Neural cell (in vitro differentiated cells): ENCODE measurements around the gene LTBP1. TPM values are rescaled to one million over a fixed set of nuclear protein-coding genes. Genes with fewer than 3 reads are reported as not detected.

ENCODE experiments used
- H2AFZ ChIP-seq: fragments of 200-600, 300-800 bp; sonication (generic), shearing (Covaris generic); 2 replicates; pipeline ENCODE4 v1.6.0; 2014; ENCODE audit warnings: low read depth, mild to moderate bottlenecking, antibody characterized with exemption, low read length, moderate library complexity
- H3F3A ChIP-seq: fragments of 200-600 bp; shearing (Covaris generic); 2 replicates; pipeline ENCODE4 v1.6.1; 2016; ENCODE audit warnings: mild to moderate bottlenecking, moderate library complexity, mixed read lengths, antibody characterized with exemption, low read length; ENCODE audit not compliant: insufficient read depth, poor library complexity, severe bottlenecking
- H3K27ac ChIP-seq: fragments of 200-600, 300-800 bp; sonication (generic), shearing (Covaris generic); 2 replicates; pipeline ENCODE4 v1.5.1; 2014; ENCODE audit warnings: mild to moderate bottlenecking, low read length, moderate library complexity
- H3K27me3 ChIP-seq: fragments of 300-800, 200-600 bp; sonication (generic), shearing (Covaris generic); 2 replicates; pipeline ENCODE4 v1.6.0; 2014; ENCODE audit warnings: mild to moderate bottlenecking, low read depth, low read length, moderate library complexity; ENCODE audit not compliant: insufficient read depth
- H3K36me3 ChIP-seq: fragments of 300-800, 200-600 bp; sonication (generic), shearing (Covaris generic); 2 replicates; pipeline ENCODE4 v1.5.1; 2014; ENCODE audit warnings: mild to moderate bottlenecking, antibody characterized with exemption, low read length, moderate library complexity; ENCODE audit not compliant: insufficient read depth
- H3K4me2 ChIP-seq: fragments of 300-800, 200-600 bp; sonication (generic), shearing (Covaris generic); 2 replicates; pipeline ENCODE4 v1.6.0; 2014; ENCODE audit warnings: mild to moderate bottlenecking, low read length
- H3K4me3 ChIP-seq: fragments of 300-800, 200-600 bp; sonication (generic), shearing (Covaris generic); 2 replicates; pipeline ENCODE4 v1.5.1; 2014; ENCODE audit warnings: mild to moderate bottlenecking, low read length, moderate library complexity
- H3K79me2 ChIP-seq: fragments of 200-600 bp; shearing (Covaris generic); replicated peaks from 2 replicates; pipeline ENCODE4 v1.6.0; 2014; ENCODE audit warnings: mild to moderate bottlenecking, low read length, moderate library complexity; ENCODE audit not compliant: insufficient read depth
- H3K9ac ChIP-seq: fragments of 300-800, 200-600 bp; sonication (generic), shearing (Covaris generic); 2 replicates; pipeline ENCODE4 v1.6.1; 2016; ENCODE audit warnings: mild to moderate bottlenecking, low read length, mixed read lengths
- H3K9me2 ChIP-seq: fragments of 200-600 bp; shearing (Covaris generic); 2 replicates; pipeline ENCODE4 v1.6.1; 2016; ENCODE audit warnings: mild to moderate bottlenecking, low read length, mixed read lengths; ENCODE audit not compliant: insufficient read depth
- H3K9me3 ChIP-seq: fragments of 200-600, 300-800 bp; sonication (generic), shearing (Covaris generic); 2 replicates; pipeline ENCODE4 v1.6.1; 2016; ENCODE audit warnings: mild to moderate bottlenecking, mixed run types, low read length, moderate library complexity, mixed read lengths
- H4K20me1 ChIP-seq: fragments of 200-600 bp; shearing (Covaris generic); 2 replicates; pipeline ENCODE4 v1.6.1; 2016; ENCODE audit warnings: mild to moderate bottlenecking, mixed run types; ENCODE audit not compliant: insufficient read depth
- EP300 ChIP-seq: fragments of 450-650 bp; conservative IDR thresholded peaks from 2 replicates; pipeline ENCODE4 v1.6.1; 2014; ENCODE audit warnings: antibody characterized with exemption, mild to moderate bottlenecking, moderate library complexity; ENCODE audit not compliant: poor library complexity, severe bottlenecking
- EZH2 ChIP-seq: fragments of 200-600, 300-800 bp; shearing (Covaris generic), sonication (generic); IDR thresholded peaks from 2 replicates; pipeline ENCODE4 v1.6.1; 2014; ENCODE audit warnings: antibody characterized with exemption, low read length, borderline replicate concordance, mild to moderate bottlenecking; ENCODE audit not compliant: insufficient read depth, poor library complexity, severe bottlenecking
- MXI1 ChIP-seq: fragments of 450-650 bp; conservative IDR thresholded peaks from 2 replicates; pipeline ENCODE4 v1.6.1; 2014; ENCODE audit warnings: antibody characterized with exemption, mild to moderate bottlenecking; ENCODE audit not compliant: poor library complexity, severe bottlenecking
- POLR2AphosphoS5 ChIP-seq: IDR thresholded peaks from 2 replicates; pipeline ENCODE4 v1.6.1; 2012
- RAD21 ChIP-seq: fragments of 450-650 bp; conservative IDR thresholded peaks from 2 replicates; pipeline ENCODE4 v1.6.1; 2014; ENCODE audit warnings: antibody characterized with exemption, mild to moderate bottlenecking, moderate library complexity
- SMC3 ChIP-seq: fragments of 450-650 bp; conservative IDR thresholded peaks from 2 replicates; pipeline ENCODE4 v1.6.1; 2014; ENCODE audit warnings: antibody characterized with exemption, mild to moderate bottlenecking, moderate library complexity; ENCODE audit not compliant: poor library complexity
- TAF1 ChIP-seq: IDR thresholded peaks from 2 replicates; pipeline ENCODE4 v1.6.1; 2012; ENCODE audit warnings: low read depth
- polyA plus RNA-seq: library from polyadenylated mRNA; depleted of rRNA; stranded (reverse); fragments of >200 nt; gene quantifications from 2 replicates; pipeline ENCODE4 v1.2.3, GENCODE V29; 2014
- TF ChIP-seq, protein P1 (sequence below): fragments of 450-650 bp; IDR thresholded peaks from 2 replicates; pipeline ENCODE4 v1.5.1; 2014; ENCODE audit warnings: antibody characterized with exemption, mild to moderate bottlenecking, moderate library complexity; ENCODE audit not compliant: poor library complexity, severe bottlenecking
- TF ChIP-seq, protein P2 (sequence below): IDR thresholded peaks from 2 replicates; pipeline ENCODE4 v1.6.1; 2012; ENCODE audit warnings: borderline replicate concordance

Gene LTBP1
- polyA plus RNA-seq, 1 donor from 2014 or later: 1.8 TPM

DNA sequence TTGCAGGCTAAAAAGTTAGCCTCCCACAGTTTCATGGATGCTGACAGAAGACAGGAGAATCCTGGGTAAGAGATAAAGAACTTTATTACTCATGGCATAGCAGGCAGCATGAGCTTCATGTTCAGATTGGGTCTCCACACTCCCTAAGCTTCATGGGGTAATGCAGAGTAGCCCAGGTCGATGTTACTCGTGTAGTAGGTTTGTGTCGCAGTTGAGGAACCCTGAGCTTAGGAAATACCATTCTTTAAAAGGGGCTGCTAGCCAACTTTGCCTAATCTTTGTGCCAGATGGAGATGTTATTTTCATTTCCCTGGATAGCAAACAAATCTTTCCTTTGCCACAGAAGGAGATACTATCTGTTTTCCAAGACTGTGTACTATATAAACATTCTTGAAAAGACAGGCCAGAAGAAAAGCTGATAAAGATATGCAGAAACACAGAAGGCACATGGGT lies 117.6 kb downstream of the LTBP1 start:
- Histone ChIP-seq H3K9me3 (no peaks in the 10 kb centered on the region), H3K4me2 (no peak overlapping the region), H3K27ac (no peak overlapping the region), H3K9ac (no peak overlapping the region), H3K36me3 (no peaks in the 10 kb centered on the region), H4K20me1 (no peaks in the 10 kb centered on the region), H3F3A (no peaks in the 10 kb centered on the region), H3K79me2 (no peaks in the 10 kb centered on the region), H2AFZ (no peak overlapping the region), H3K27me3 (no peaks in the 10 kb centered on the region), H3K9me2 (no peaks in the 10 kb centered on the region), H3K4me3 (no peak overlapping the region)
- TF ChIP-seq EP300 (no peak), MXI1 (no peak), RAD21 (no peak)
- TF ChIP-seq, protein P1, sequence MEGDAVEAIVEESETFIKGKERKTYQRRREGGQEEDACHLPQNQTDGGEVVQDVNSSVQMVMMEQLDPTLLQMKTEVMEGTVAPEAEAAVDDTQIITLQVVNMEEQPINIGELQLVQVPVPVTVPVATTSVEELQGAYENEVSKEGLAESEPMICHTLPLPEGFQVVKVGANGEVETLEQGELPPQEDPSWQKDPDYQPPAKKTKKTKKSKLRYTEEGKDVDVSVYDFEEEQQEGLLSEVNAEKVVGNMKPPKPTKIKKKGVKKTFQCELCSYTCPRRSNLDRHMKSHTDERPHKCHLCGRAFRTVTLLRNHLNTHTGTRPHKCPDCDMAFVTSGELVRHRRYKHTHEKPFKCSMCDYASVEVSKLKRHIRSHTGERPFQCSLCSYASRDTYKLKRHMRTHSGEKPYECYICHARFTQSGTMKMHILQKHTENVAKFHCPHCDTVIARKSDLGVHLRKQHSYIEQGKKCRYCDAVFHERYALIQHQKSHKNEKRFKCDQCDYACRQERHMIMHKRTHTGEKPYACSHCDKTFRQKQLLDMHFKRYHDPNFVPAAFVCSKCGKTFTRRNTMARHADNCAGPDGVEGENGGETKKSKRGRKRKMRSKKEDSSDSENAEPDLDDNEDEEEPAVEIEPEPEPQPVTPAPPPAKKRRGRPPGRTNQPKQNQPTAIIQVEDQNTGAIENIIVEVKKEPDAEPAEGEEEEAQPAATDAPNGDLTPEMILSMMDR: no peak

DNA sequence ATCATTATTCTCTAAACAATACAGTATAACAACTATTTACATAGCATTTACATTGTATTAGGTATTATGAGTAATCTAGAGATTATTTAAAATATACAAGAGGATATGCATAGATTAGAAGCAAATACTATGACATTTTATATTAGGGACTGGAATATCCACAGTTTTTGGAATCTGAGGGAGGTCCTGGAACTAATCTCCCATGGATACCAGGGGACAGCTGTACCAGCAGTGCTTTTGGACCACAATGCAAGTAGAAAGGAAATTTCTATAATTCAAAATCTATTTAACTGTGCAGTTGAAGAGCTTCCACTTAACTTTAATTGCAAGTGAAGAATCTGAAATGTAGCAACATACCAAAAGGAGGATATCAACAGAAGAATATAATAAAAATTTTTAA lies 120.8 kb downstream of the LTBP1 start:
- TF ChIP-seq SMC3: no peak
- no peak for TF ChIP-seq RAD21
- no peak for TF ChIP-seq MXI1
- TF ChIP-seq EZH2: no peak
- TF ChIP-seq TAF1: no peak
- Histone ChIP-seq H3K4me3 (no peak overlapping the region), H3K36me3 (no peaks in the 10 kb centered on the region), H3K4me2 (no peak overlapping the region), H3K9me2 (no peaks in the 10 kb centered on the region), H4K20me1 (no peaks in the 10 kb centered on the region), H3K9me3 (no peaks in the 10 kb centered on the region), H3K27ac (no peak overlapping the region), H3K27me3 (no peaks in the 10 kb centered on the region), H3F3A (no peaks in the 10 kb centered on the region), H2AFZ (no peak overlapping the region), H3K79me2 (no peaks in the 10 kb centered on the region), H3K9ac (no peak overlapping the region)

DNA sequence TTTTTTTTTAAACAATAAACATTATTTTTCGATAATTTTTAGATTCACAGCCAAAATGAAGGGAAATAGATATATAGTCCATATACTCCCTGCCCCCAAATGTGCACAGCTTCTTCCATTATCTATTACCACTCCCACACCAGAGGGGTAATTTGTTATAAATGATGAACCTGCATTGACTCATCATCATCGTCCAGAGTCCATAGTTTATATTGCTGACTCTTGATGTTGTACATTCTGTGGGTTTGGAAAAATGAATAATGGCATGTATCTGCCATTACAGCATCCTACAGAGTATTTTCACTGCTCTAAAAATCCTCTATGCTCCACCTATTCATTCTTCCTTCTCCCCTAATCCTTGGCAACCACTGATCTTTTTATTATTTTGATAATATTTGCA lies 121.5 kb downstream of the LTBP1 start:
- Histone ChIP-seq H3K9me3 (no peaks in the 10 kb centered on the region), H3K4me2 (no peak overlapping the region), H3K36me3 (no peaks in the 10 kb centered on the region), H3K9me2 (no peaks in the 10 kb centered on the region), H4K20me1 (no peaks in the 10 kb centered on the region), H3K27ac (no peak overlapping the region), H3K4me3 (no peak overlapping the region), H3K27me3 (no peaks in the 10 kb centered on the region), H3K9ac (no peak overlapping the region), H2AFZ (no peak overlapping the region), H3K79me2 (no peaks in the 10 kb centered on the region), H3F3A (no peaks in the 10 kb centered on the region)
- no peak for TF ChIP-seq TAF1
- TF ChIP-seq, protein P2, sequence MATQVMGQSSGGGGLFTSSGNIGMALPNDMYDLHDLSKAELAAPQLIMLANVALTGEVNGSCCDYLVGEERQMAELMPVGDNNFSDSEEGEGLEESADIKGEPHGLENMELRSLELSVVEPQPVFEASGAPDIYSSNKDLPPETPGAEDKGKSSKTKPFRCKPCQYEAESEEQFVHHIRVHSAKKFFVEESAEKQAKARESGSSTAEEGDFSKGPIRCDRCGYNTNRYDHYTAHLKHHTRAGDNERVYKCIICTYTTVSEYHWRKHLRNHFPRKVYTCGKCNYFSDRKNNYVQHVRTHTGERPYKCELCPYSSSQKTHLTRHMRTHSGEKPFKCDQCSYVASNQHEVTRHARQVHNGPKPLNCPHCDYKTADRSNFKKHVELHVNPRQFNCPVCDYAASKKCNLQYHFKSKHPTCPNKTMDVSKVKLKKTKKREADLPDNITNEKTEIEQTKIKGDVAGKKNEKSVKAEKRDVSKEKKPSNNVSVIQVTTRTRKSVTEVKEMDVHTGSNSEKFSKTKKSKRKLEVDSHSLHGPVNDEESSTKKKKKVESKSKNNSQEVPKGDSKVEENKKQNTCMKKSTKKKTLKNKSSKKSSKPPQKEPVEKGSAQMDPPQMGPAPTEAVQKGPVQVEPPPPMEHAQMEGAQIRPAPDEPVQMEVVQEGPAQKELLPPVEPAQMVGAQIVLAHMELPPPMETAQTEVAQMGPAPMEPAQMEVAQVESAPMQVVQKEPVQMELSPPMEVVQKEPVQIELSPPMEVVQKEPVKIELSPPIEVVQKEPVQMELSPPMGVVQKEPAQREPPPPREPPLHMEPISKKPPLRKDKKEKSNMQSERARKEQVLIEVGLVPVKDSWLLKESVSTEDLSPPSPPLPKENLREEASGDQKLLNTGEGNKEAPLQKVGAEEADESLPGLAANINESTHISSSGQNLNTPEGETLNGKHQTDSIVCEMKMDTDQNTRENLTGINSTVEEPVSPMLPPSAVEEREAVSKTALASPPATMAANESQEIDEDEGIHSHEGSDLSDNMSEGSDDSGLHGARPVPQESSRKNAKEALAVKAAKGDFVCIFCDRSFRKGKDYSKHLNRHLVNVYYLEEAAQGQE: no peak
- TF ChIP-seq POLR2AphosphoS5: no peak
- TF ChIP-seq, protein P1: no peak
- no peak for TF ChIP-seq SMC3
- no peak for TF ChIP-seq RAD21
- TF ChIP-seq EP300: no peak
- no peak for TF ChIP-seq EZH2
- no peak for TF ChIP-seq MXI1
